GM19023 (cell line): ENCODE results near the gene RNF4.

ENCODE experiments used
- ATAC-seq: cut with Tn5 transposase; IDR thresholded peaks from one replicate; pipeline ENCODE4 v1.9.1; 2021; ENCODE audit warnings: mild to moderate bottlenecking, moderate library complexity; ENCODE audit not compliant: unreplicated experiment

RNF4 gene

GRCh38 chr4:2437475-2438215 is 31.3 kb upstream of the RNF4 start:
- ATAC-seq: no peak

- ATAC-seq: no peak
Observed at GRCh38 chr4:2438822-2439718, 29.8 kb upstream of the RNF4 start.

DNA sequence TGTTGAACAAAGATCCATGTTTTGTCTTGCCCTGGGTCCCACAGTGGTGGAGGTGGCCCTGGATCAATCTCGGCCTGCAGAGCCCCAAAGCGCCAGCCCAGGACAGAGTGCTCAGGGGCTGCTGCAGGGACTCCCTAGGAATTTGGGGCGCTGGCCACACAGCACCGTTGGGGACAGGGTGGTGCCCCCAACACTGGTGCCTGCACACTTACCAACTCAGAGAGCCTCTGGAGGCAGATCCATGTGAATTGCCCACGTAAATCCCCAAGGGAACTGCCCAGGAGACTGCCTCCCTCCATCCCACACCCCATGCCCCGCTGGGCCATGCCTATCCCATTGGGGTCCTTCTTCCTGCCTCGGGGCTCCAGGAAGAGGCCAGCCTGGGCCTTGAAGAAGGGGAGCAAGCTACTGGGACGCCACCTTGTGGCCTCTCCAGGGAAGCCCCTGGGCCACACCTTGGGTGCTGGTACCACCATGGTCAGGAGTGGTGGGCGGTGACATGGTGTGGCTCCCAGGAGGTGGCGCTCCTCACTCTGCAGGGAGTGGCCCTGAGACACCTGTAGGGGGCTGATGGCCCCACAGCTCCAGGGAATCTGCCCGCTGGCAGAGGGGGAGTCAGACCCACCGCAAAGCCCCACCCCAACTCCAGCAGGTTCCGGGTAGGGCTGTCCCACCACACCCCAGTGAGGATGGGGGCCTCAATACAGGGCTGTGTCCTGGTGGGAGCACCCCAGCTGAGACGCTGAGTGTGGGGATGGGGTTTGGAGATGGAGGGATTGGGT is 27.3 kb upstream of the RNF4 start:
- peak; percentile 79 for ATAC-seq

DNA sequence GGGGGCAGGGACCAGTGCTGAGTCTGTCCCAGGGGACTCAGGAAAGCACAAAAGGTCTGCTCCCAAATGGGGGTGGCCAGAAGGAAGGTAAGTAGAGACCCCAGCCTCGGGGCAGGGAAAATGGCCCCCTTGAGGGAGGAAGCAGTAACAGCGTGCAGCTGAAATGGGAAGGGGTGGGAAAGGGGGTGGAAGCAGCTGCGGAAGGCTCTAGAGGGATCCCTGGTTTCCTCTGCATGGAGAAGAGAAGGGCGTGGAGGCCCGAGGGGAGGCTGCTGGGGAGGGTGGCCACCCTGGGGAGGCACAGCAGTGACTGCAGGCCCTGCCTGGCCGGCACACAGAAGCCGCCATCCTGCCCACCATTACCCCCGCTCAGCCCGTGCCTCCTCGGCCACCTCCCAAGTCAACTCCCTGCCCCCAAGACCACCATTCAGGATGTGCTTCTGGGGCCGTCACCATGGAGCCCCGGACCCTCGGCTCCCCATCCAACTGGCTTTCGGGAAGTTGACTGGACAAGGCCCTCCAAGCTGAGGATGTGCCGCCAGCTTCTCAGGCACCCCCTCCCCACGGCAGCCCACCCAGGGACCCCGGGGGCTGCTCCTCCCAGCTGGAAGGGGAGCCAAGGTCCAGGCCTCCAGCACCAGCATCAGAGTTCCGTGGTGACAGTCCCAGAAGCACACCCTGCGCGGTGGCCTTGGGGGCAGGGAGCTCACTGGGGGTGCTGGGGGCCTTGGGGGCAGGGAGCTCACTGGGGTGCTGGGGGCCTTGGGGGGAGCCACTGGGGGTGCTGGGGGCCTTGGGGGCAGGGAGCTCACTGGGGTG is 26.5 kb upstream of the RNF4 start:
- no peak for ATAC-seq

- ATAC-seq: no peak
Observed at GRCh38 chr4:2443061-2443730, 25.7 kb upstream of the RNF4 start.

DNA sequence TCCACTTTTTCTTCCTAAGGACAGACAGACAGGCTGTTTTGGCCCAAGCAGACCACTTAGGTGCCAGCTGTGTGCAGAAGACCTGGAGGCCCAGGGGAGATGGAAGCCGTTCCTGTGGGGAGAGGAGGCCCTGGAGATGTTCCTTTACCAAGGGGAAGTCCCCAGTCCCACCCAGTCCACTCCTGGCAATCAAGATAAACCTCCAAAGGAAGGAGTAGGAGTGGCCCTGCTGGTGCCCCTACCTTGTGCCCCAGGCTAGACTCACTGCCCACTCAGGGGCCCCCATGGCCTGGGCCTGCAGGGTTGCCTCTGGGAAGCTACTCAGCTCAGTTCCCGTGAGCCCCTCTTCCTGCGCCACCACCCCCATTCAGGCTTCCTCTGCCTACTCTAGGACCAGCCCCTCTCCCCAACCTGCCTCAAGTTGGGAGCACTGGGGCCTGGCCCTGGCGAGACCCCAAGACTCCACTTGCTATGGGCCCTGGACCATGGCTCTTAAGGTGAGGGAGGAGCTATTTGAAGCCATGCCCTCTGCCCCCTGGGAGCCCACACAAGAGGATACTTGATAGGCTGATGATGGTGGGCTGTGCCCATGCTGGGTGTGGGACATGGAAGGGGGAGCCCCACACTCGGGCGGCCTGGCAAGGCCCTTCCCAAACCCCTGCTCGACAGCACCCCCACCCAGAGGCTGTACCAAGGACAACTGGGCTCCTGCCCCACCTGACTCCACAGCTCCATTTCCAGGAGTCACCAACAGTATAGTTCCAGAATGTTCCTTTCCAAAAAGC is 24.8 kb upstream of the RNF4 start:
- no peak for ATAC-seq

DNA sequence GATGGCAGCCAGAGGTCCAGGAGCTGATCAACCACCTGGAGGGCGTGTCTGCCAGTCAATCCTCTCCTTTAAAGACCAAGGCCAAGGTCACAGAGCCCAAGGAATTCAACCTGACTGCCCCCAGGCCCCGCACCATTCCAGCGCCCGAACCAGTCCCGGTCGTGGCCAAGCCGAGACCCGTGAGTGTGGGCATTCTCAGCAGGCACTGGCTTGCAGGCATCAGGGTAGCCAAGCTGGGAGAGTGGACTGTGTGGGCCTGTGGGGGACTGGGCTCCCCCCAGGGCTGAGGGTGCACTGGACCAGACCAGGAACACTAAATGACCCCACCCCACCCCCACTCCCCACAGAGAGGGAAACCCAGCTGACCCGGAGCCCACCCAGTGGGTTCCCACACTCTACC is 23.8 kb upstream of the RNF4 start:
- ATAC-seq: no peak

- ATAC-seq: no peak
Observed at GRCh38 chr4:2445571-2445970, 23.3 kb upstream of the RNF4 start.

DNA sequence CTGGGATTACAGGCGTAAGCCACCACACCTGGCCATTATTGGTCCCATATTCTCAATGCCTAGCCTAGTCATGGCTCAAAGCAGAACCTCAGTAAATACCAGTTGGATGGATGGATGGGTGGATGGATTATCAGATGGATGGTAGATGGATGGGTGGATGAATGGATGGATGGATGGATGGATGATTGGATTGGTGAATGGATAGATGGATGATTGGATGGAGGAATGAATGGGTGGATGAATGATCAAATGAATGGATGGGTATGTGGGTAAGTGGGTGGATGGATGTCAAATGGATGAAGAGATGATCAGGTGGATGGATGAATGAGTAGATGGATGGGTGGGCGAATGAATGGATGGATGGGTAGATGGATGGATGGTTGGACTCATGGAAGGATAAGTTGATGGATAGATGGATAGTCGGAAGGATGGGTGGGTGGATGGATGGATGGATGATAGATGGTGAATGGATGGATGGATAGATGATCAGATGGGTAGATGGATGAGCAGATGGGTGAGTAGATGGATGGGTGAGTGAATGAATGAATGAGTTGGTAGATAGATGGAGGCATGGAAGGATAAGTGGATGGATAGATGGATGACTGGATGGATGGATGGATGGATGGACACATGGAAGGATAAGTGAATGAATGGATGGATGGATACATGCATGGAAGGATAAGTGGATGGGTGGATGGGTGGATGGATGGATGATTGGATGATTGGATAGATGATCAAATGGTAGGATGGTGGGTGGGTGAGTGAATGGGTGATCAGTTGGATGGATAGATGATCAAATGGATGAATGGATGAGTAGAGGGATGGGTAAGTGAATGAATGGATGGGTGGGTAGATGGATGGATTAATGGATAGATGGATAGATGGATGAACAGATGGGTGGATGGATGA is 22.0 kb upstream of the RNF4 start:
- ATAC-seq: no peak

DNA sequence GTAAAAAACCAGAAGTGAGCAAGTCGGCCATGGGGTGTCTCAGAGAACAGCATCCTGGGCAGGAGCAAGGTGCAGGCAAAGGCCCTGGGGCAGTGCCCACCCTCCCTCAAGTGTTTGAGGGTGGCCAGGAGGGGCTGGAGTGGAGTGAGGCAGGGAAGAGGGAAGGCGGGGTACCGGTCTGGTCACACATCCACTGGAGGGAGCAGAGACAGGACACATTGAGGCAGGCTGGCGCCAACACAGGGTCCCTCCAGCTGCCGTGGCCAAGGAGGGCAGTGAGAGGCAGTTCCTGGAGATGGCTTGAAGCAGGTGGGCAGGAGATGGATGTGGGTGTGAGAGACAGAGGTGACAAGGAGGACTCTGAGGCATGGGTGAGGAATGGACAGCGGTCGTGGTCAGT is 20.3 kb upstream of the RNF4 start:
- no peak for ATAC-seq

GRCh38 chr4:2449051-2449450 is 19.9 kb upstream of the RNF4 start:
- no peak for ATAC-seq

- no peak for ATAC-seq
Observed at GRCh38 chr4:2449511-2450392, 19.2 kb upstream of the RNF4 start.

DNA sequence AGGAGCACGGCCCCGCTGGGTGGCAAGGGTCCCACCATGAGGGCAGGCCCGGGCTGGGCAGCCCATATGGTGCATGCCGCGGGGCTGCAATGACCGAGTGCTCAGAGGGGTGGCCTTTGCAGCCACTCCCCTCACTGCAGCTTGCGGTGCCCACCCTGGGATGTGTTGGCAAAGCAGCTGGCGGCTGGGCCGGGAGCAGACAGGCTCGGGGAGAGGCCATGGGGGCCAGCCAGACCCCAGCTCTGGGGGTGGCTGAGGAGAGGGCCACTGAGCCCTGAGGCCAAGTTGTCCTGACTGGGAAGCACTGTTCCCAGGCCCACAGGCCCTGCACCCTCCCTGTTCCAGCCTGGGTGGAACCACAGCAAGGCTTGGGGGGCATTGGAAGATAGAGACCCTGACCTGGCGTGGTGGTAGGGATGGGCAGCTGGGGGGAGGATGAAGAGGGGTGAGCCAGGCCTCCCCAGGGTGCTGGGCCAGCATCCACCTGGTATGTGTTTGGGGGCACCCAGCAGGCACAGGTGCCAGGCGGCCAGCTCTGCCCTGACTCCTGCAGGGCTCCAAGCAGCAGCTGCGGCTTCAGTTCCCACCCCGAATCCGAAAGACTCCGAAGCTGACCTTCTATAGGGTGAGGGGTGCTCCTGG is 18.4 kb upstream of the RNF4 start:
- ATAC-seq: no peak

DNA sequence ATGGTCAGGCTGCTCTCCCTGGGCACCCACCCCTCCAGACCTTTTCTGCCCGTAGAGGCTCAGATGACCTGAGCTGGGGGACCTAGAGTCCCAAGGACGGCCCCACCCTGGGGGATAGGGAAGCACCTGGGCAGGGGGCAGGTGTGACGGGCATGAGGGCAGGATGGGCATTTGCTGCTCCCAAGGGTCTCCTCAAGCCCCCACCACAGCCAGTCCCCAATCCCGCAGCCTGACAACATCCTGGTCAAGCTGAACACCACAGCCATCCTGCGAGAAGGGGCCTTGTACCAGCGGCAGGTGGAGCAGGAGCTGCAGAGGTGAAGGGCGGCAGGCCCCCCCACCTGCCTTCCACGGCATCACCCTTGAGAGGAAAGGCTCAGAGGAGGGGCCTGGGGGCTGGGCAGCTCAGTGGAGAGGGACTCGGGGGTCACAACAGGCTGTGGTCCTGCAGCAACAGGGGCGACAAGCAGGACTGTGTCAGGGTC is 17.8 kb upstream of the RNF4 start:
- ATAC-seq: no peak

- ATAC-seq: no peak
Observed at GRCh38 chr4:2451821-2452785, 16.8 kb upstream of the RNF4 start.
